HL-60 (cell line): ENCODE results near the gene SCO2.

Source experiments
- DNase-seq, 2 experiments: peaks; one replicate each; pipeline ENCODE4 v3.0.0-alpha.2; 2010 to 2020; ENCODE audit warnings: low read depth in 1 of 2, low spot score in 1 of 2
- H3K27ac ChIP-seq: fragments of 250-450 bp; sonication (Bioruptor Pico); replicated peaks from 2 replicates; pipeline ENCODE4 v1.5.1; 2020; ENCODE audit warnings: mild to moderate bottlenecking, moderate library complexity
- H3K27me3 ChIP-seq: fragments of 250-450 bp; sonication (Bioruptor Pico); 2 replicates; pipeline ENCODE4 v1.5.1; 2021; ENCODE audit warnings: mild to moderate bottlenecking, moderate library complexity; ENCODE audit not compliant: insufficient read depth, poor library complexity, severe bottlenecking
- H3K4me3 ChIP-seq: replicated peaks from 2 replicates; pipeline ENCODE4 v1.5.1; 2011; ENCODE audit warnings: mild to moderate bottlenecking, control low read depth, low read length; ENCODE audit not compliant: insufficient read depth
- GABPA ChIP-seq: IDR thresholded peaks from 2 replicates; pipeline ENCODE4 v1.6.1; 2012; ENCODE audit warnings: low read depth
- POLR2AphosphoS5 ChIP-seq: IDR thresholded peaks from 2 replicates; pipeline ENCODE4 v1.6.1; 2012; ENCODE audit warnings: low read depth
- SPI1 ChIP-seq: IDR thresholded peaks from 2 replicates; pipeline ENCODE4 v1.6.1; 2012; ENCODE audit warnings: low read depth, mild to moderate bottlenecking, borderline replicate concordance
- TF ChIP-seq, protein P1 (sequence below): IDR thresholded peaks from 2 replicates; pipeline ENCODE4 v1.6.1; 2012; ENCODE audit warnings: low read depth; ENCODE audit not compliant: insufficient replicate concordance
- TF ChIP-seq, protein P2 (sequence below): IDR thresholded peaks from one replicate; pipeline ENCODE4 v1.5.1; 2011; ENCODE audit warnings: low read length, control low read depth, inconsistent platforms; ENCODE audit not compliant: insufficient read depth

The SCO2 gene

DNA sequence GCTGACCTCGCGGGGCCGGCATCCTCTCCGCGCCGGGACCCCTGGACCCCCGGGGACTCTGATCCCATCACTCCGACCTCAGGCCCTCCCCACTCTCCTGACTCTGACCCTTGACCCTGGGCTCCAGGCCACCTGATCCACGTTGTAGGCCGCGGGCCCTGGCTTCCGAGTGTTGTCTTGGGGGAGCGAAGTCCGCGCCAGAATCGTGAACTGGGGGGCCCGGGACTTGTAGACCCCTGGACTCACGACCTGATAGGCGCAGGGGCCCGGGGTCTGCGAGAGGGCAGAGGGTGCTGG lies 5.1 kb upstream of the SCO2 start:
- H3K27me3 ChIP-seq: no peaks in the 10 kb centered on the region
- H3K4me3 ChIP-seq: peak overlapping the region; percentile 58
- TF ChIP-seq GABPA (no peak), SPI1 (no peak), POLR2AphosphoS5 (no peak; the same call in 1 of the 2 replicates)
- TF ChIP-seq, protein P1, sequence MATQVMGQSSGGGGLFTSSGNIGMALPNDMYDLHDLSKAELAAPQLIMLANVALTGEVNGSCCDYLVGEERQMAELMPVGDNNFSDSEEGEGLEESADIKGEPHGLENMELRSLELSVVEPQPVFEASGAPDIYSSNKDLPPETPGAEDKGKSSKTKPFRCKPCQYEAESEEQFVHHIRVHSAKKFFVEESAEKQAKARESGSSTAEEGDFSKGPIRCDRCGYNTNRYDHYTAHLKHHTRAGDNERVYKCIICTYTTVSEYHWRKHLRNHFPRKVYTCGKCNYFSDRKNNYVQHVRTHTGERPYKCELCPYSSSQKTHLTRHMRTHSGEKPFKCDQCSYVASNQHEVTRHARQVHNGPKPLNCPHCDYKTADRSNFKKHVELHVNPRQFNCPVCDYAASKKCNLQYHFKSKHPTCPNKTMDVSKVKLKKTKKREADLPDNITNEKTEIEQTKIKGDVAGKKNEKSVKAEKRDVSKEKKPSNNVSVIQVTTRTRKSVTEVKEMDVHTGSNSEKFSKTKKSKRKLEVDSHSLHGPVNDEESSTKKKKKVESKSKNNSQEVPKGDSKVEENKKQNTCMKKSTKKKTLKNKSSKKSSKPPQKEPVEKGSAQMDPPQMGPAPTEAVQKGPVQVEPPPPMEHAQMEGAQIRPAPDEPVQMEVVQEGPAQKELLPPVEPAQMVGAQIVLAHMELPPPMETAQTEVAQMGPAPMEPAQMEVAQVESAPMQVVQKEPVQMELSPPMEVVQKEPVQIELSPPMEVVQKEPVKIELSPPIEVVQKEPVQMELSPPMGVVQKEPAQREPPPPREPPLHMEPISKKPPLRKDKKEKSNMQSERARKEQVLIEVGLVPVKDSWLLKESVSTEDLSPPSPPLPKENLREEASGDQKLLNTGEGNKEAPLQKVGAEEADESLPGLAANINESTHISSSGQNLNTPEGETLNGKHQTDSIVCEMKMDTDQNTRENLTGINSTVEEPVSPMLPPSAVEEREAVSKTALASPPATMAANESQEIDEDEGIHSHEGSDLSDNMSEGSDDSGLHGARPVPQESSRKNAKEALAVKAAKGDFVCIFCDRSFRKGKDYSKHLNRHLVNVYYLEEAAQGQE: no peak
- TF ChIP-seq, protein P2, sequence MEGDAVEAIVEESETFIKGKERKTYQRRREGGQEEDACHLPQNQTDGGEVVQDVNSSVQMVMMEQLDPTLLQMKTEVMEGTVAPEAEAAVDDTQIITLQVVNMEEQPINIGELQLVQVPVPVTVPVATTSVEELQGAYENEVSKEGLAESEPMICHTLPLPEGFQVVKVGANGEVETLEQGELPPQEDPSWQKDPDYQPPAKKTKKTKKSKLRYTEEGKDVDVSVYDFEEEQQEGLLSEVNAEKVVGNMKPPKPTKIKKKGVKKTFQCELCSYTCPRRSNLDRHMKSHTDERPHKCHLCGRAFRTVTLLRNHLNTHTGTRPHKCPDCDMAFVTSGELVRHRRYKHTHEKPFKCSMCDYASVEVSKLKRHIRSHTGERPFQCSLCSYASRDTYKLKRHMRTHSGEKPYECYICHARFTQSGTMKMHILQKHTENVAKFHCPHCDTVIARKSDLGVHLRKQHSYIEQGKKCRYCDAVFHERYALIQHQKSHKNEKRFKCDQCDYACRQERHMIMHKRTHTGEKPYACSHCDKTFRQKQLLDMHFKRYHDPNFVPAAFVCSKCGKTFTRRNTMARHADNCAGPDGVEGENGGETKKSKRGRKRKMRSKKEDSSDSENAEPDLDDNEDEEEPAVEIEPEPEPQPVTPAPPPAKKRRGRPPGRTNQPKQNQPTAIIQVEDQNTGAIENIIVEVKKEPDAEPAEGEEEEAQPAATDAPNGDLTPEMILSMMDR: no peak
- no peak for DNase-seq
- peak overlapping the region; percentile 99 for H3K27ac ChIP-seq

DNA sequence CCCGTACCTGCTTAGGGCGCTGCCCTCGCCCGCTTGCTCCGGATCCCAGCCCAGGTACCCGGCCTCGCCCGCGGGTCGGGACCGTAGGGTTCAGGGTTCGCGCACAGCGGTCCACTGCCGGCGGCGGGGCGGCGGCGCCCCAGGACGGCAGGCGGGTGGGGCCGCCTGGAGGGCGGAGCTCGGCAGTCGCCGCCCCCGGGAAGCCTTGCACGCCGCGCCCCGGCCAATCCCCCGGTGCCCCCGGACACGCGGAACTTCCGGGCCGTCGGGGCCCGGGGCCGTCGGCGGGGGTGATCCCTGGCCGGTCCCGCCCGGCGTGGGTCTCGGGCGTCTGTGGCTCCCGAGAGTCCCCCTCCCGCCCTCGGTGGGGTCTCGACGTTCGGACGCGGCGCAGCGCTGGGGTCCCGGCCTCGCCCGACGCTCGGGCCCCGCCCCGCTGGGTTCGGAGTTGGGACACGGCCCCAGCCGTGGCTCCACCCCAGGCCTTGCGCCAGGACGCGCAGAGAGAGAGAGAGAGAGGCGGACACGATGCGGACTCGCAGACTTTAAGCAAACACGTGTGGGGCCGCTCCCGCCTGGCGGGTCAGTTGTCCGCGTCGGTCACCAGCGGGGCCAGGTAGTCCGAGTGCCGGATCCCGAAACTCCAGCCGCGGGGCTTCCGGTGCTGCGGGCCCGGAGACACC lies 4.6 kb upstream of the SCO2 start, which contains the start of gene TYMP:
Gene TYMP (minus strand): TSS at position 116 of the 683 bp plus-strand sequence. CDS start 303 bp downstream, outside the sequence.
- Histone ChIP-seq H3K27me3 (no peaks in the 10 kb centered on the region), H3K27ac (peak within 1 kb of the TSS; percentile 99)
- TF ChIP-seq POLR2AphosphoS5 (peak; percentile 91; the same call in 1 of the 2 replicates), GABPA (no peak), SPI1 (no peak)
- TF ChIP-seq, protein P1: peak; percentile 50
- TF ChIP-seq, protein P2: no peak

DNA sequence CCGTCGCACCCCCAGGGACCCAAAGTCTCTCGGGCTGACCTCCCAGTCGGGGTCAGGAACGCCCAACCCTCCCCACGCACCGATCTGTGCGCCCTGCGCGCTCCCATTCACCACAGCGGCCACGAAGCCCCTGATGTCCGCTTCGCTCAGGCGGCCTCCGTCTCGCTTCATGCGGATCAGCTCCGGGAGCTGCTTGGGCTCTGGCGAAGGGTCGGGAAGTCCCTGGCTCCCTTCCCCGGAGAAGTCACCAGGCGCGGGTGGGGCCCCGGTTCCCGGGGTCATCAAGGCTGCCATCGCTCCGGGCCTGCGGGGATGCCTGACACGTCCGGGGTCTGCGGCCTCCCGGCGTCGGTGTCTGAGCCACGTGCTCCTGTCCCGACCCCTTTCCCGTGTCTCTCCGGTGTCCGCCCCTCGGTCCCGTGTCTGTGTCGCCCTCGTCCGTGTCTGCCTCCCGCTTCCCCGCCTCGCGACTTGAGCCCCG lies 4.1 kb upstream of the SCO2 start:
- no peak for DNase-seq
- Histone ChIP-seq H3K27ac (peak overlapping the region; percentile 99), H3K4me3 (peak overlapping the region; percentile 58), H3K27me3 (no peaks in the 10 kb centered on the region)
- TF ChIP-seq, protein P1: no peak
- TF ChIP-seq POLR2AphosphoS5: peak; percentile 23; the same call in 1 of the 2 replicates

More for the DNA sequence above, 4.6 kb upstream of the SCO2 start, which contains the start of gene TYMP:
- H3K4me3 ChIP-seq: peak within 1 kb of the TSS; percentile 58
- peak; percentile 87 to 88 for DNase-seq
